ENCODE results near the gene APOF. TPM values are rescaled to one million over a fixed set of nuclear protein-coding genes. Genes with fewer than 3 reads are reported as not detected.
"Not testable (repeated sequence)": the region's sequence is repeated elsewhere in the genome, so short reads cannot be mapped to it uniquely, and the experiment has no call there.

APOF gene
- total RNA-seq, 4 donors from 2014 or later: not detected

GRCh38 chr12:56350662-56351061, 12.0 kb downstream of the APOF start:
- WGBS, 2 donors: 90 to 91% methylated on average over 2 of the region's 2 CpGs
- Histone ChIP-seq H3K27me3 (no peaks in the 10 kb centered on the region), H3K36me3 (peaks cover 9 to 100% (median 32%) of the 10 kb centered on the region in 3 donors), H3K9me3 (no peaks in the 10 kb centered on the region), H3K27ac (no peak overlapping the region), H3K4me1 (no peaks in the 10 kb centered on the region), H3K4me3 (no peak overlapping the region)
- TF ChIP-seq EP300 (IDR thresholded peaks at IDR 0.05): no peak
- no peak for TF ChIP-seq POLR2A (IDR thresholded peaks at IDR 0.05)
- no peak for TF ChIP-seq CTCF (IDR thresholded peaks at IDR 0.05)
- DNase-seq (ENCODE audit: low spot score in 2 of 2): no peak

GRCh38 chr12:56348776-56349175, 13.9 kb downstream of the APOF start:
- Histone ChIP-seq H3K36me3 (peaks cover 2 to 98% (median 19%) of the 10 kb centered on the region in 3 donors), H3K27ac (no peak overlapping the region), H3K4me1 (no peaks in the 10 kb centered on the region), H3K9me3 (no peaks in the 10 kb centered on the region), H3K4me3 (no peak overlapping the region), H3K27me3 (no peaks in the 10 kb centered on the region)
- TF ChIP-seq POLR2A (IDR thresholded peaks at IDR 0.05): no peak
- no peak for TF ChIP-seq EP300 (IDR thresholded peaks at IDR 0.05)
- TF ChIP-seq CTCF (IDR thresholded peaks at IDR 0.05): no peak
- no peak for DNase-seq (ENCODE audit: low spot score in 2 of 2)
- 89 to 92% methylated on average over 5 of the region's 5 CpGs for WGBS, 2 donors

DNA sequence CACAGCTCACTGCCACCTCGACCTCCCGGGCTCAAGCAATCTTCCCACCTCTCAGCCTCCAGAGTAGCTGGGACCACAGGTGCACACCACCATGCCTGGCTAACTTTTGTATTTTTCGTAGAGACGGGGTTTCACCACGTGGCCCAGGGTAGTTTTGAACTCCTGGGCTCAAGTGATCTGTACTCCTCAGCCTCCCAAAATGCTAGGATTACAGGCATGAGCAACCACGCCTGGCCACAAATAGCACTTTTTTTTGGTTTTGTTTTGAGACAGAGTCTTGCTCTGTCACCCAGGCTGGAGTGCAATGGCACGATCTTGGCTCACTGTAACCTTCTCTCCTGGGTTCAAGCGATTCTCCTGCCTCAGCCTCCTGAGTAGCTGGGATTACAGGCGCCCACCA, 15.4 kb downstream of the APOF start:
- WGBS, 2 donors: 90 to 93% methylated on average over 9 of the region's 9 CpGs
- H3K4me3 ChIP-seq; H3K4me1 ChIP-seq; DNase-seq (ENCODE audit: low spot score in 2 of 2); H3K9me3 ChIP-seq; H3K27me3 ChIP-seq; H3K27ac ChIP-seq: not testable (repeated sequence)
- peaks cover 2 to 98% (median 26%) of the 10 kb centered on the region in 3 donors for H3K36me3 ChIP-seq

- no peak overlapping the region for H3K4me3 ChIP-seq
- DNase-seq (ENCODE audit: low spot score in 2 of 2): no peak
- WGBS, 2 donors: 79 to 82% methylated on average over 7 of the region's 7 CpGs
- peaks cover 2 to 98% (median 23%) of the 10 kb centered on the region in 3 donors for H3K36me3 ChIP-seq
- H3K4me1 ChIP-seq: no peaks in the 10 kb centered on the region
- no peak overlapping the region for H3K27ac ChIP-seq
- no peak for TF ChIP-seq CTCF (IDR thresholded peaks at IDR 0.05)
- TF ChIP-seq EP300 (IDR thresholded peaks at IDR 0.05): no peak
- no peak for TF ChIP-seq POLR2A (IDR thresholded peaks at IDR 0.05)
- no peaks in the 10 kb centered on the region for H3K27me3 ChIP-seq
- H3K9me3 ChIP-seq: no peaks in the 10 kb centered on the region
Measured at GRCh38 chr12:56346675-56347074, 16.0 kb downstream of the APOF start.

GRCh38 chr12:56342290-56342689, 20.4 kb downstream of the APOF start:
- not testable (repeated sequence) for H3K27me3 ChIP-seq; H3K27ac ChIP-seq; H3K4me1 ChIP-seq; H3K9me3 ChIP-seq; H3K4me3 ChIP-seq; DNase-seq (ENCODE audit: low spot score in 2 of 2)
- H3K36me3 ChIP-seq: peaks cover 0 to 66% (median 10%) of the 10 kb centered on the region in 3 donors
- 95% methylated on average over 2 of the region's 2 CpGs for WGBS, 2 donors

- Histone ChIP-seq H3K4me1 (no peaks in the 10 kb centered on the region), H3K4me3 (no peak overlapping the region), H3K9me3 (no peaks in the 10 kb centered on the region), H3K27me3 (no peaks in the 10 kb centered on the region), H3K36me3 (peaks cover 0 to 59% (median 10%) of the 10 kb centered on the region in 3 donors), H3K27ac (no peak overlapping the region)
- 35 to 64% methylated on average over 1 of the region's 1 CpG for WGBS, 2 donors
- no peak for TF ChIP-seq CTCF (IDR thresholded peaks at IDR 0.05)
- TF ChIP-seq EP300 (IDR thresholded peaks at IDR 0.05): no peak
- TF ChIP-seq POLR2A (IDR thresholded peaks at IDR 0.05): no peak
- DNase-seq (ENCODE audit: low spot score in 2 of 2): no peak
Measured at GRCh38 chr12:56341616-56342015, 21.0 kb downstream of the APOF start.

Measured in tibial nerve (tissue), 4 donors.